Adrenal gland (tissue), 12 donors: Measurements from ENCODE around the gene EFNA3. TPM values are rescaled to one million over a fixed set of nuclear protein-coding genes. Genes with fewer than 3 reads are reported as not detected.

Experiments used
- DNase-seq, 7 donors: peaks; one replicate each; pipeline ENCODE4 v3.0.0-alpha.2; 2019 to 2020
- H3K27ac ChIP-seq, 5 donors: fragments of 200-600 bp; sonication (generic) in 4 of 5; 1 replicate in 3 of 5; 2 replicates in 2 of 5; pipeline versions ENCODE4 v1.5.1 to v1.8.0; 2016 to 2020; ENCODE audit warnings: mild to moderate bottlenecking in 1 of 5
- H3K27me3 ChIP-seq: fragments of 200-600 bp; 2 replicates; pipeline ENCODE4 v1.8.0; 2021
- H3K36me3 ChIP-seq, 2 donors: fragments of 200-600 bp; replicated peaks in 1 of 2; 1 replicate in 1 of 2; 2 replicates in 1 of 2; pipeline versions ENCODE4 v1.5.1 to v1.8.0; 2018 to 2022
- H3K4me1 ChIP-seq, 2 donors: fragments of 200-600 bp; replicated peaks in 1 of 2; 1 replicate in 1 of 2; 2 replicates in 1 of 2; pipeline versions ENCODE4 v1.5.1 to v1.8.0; 2018 to 2021
- H3K4me3 ChIP-seq, 4 donors: fragments of 200-600 bp; sonication (generic) in 3 of 4; one replicate each; pipeline ENCODE4 v1.5.1; 2016 to 2018
- H3K9me3 ChIP-seq, 3 donors: fragments of 200-600 bp; sonication (generic) in 1 of 3; replicated peaks in 1 of 3; 1 replicate in 2 of 3; 2 replicates in 1 of 3; pipeline versions ENCODE4 v1.5.1 to v1.8.0; 2016 to 2021
- POLR2A ChIP-seq, 2 donors: fragments of 450-650 bp; IDR thresholded peaks; one replicate each; pipeline ENCODE4 v1.6.1; 2017; ENCODE audit warnings: antibody characterized with exemption in 2 of 2, mild to moderate bottlenecking in 2 of 2, moderate library complexity in 1 of 2
- WGBS, 4 donors: extraction: QIAGEN DNeasy Blood & Tissue Kit in 2 of 4; methylation state at CpG; one replicate each; pipeline versions ENCODE4 v1.1.5 to v1.1.7; 2013 to 2017; 5-methylcytosine and 5-hydroxymethylcytosine counted together
- intact Hi-C, 2 donors: fragments of 100-400 bp; cut with DNase I; formaldehyde crosslinking; loops; one replicate each; pipeline versions ENCODE4 v1.14.1 to v1.15.0; 2022 to 2023
- polyA plus RNA-seq, 3 donors: library from polyadenylated mRNA; stranded (reverse); fragments of 200-250 nt in 2 of 3; fragments of 350-450 nt in 1 of 3; fragmentation: Illumina TruSeq in 1 of 3; extraction: RNeasy Lipid Tissue Mini Kit (QIAGEN cat#74804) in 1 of 3; gene quantifications; one replicate each; pipeline ENCODE4 v1.2.3, GENCODE V29; 2013 to 2014
- total RNA-seq, 9 donors: library from RNA; depleted of rRNA in 4 of 9; stranded (reverse); fragments of >200 nt in 4 of 9; fragments of 120-200 nt in 1 of 9; fragmentation: NEBNext Ultra II Directional in 1 of 9; extraction: Animal tissue kit (Norgen Biotek cat#: 25700) in 1 of 9; gene quantifications; one replicate each; pipeline versions ENCODE4 v1.1.0 to v1.2.4, GENCODE V29; 2013 to 2023
- TF ChIP-seq, protein P1 (sequence below), 6 experiments: fragments of 450-650 bp in 4 of 6; fragments of 200-600 bp in 2 of 6; sonication (generic) in 1 of 6; IDR thresholded peaks; 1 replicate in 5 of 6; 2 replicates in 1 of 6; pipeline versions ENCODE4 v1.5.1 to v1.8.0; 2016 to 2021; ENCODE audit warnings: antibody characterized with exemption in 6 of 6, mild to moderate bottlenecking in 2 of 6, moderate library complexity in 1 of 6
- donor health status: healthy with polysubstance abuse.
- donor health status: Bipolar disorder and iron deficiency.
- donor health status: DM: yes; HTN: yes; CAD: no.
- donor health status: DM: no; HTN: no; CAD: no.
- donor health status: DM: no; HTN: no; CAD: no.
- donor health status: DM: yes; HTN: yes; CAD: no.

The EFNA3 gene
- total and polyA plus RNA-seq, 12 donors = 1.4 to 7.3 (median 3.3) TPM

DNA sequence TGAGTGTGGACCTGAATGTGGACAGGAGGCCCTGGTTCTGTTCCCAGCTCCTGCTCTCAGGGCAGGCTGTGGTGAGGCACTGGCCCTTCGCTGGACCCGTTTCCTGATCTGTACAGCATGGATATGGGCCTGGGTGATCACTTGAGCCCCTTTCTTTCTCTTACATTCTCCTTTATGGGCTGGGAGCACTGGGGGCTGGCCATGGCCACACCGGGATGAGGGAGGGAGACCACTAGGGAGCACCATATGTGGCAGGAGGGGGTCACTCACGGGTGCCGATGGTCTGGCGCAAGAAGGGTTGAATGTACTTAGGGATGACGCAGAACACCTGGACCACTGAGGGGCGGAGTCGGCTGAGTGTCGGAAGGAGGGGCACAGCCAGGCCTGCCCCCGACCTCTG, 47.7 kb upstream of the EFNA3 start:
- H3K27ac ChIP-seq = no peak overlapping the region
- 82 to 95% (median 90%) methylated on average over 9 to 11 of the region's 11 CpGs for WGBS, 4 donors

DNA sequence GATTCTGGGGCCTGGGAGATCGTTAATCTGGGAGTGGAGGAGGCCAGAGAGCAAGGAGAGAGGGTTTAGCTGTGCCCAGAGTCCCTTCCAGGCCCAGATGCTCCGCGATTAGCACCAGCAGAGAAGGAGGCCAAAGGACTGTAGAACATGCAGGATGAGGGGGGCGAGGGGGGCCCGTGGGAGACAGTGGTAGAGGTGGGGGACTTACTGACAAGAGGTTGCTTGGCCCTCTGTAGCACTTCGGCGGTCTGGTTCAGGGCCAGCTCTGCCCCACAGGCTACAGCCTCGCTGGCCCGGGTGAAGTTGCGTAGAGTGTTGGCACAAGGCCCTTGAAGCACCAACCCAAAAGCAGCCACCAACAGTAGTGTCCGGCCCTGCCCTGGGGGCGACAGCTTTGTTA, 45.8 kb upstream of the EFNA3 start:
- no peaks in the 10 kb centered on the region for H3K4me1 ChIP-seq
- H3K9me3 ChIP-seq = no peaks in the 10 kb centered on the region
- H3K4me3 ChIP-seq = no peak overlapping the region
- H3K36me3 ChIP-seq = no peaks in the 10 kb centered on the region
- no peaks in the 10 kb centered on the region for H3K27me3 ChIP-seq
- H3K27ac ChIP-seq = no peak overlapping the region
- TF ChIP-seq, protein P1, sequence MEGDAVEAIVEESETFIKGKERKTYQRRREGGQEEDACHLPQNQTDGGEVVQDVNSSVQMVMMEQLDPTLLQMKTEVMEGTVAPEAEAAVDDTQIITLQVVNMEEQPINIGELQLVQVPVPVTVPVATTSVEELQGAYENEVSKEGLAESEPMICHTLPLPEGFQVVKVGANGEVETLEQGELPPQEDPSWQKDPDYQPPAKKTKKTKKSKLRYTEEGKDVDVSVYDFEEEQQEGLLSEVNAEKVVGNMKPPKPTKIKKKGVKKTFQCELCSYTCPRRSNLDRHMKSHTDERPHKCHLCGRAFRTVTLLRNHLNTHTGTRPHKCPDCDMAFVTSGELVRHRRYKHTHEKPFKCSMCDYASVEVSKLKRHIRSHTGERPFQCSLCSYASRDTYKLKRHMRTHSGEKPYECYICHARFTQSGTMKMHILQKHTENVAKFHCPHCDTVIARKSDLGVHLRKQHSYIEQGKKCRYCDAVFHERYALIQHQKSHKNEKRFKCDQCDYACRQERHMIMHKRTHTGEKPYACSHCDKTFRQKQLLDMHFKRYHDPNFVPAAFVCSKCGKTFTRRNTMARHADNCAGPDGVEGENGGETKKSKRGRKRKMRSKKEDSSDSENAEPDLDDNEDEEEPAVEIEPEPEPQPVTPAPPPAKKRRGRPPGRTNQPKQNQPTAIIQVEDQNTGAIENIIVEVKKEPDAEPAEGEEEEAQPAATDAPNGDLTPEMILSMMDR (IDR thresholded peaks at IDR 0.05) = no peak
- TF ChIP-seq POLR2A (IDR thresholded peaks at IDR 0.05) = no peak
- intact Hi-C loops = no loop called here
- WGBS, 4 donors = 90 to 98% (median 91%) methylated on average over 12 of the region's 12 CpGs
- DNase-seq = no peak

More for the DNA sequence above, 47.7 kb upstream of the EFNA3 start:
- Histone ChIP-seq H3K9me3 (no peaks in the 10 kb centered on the region), H3K4me1 (no peaks in the 10 kb centered on the region), H3K4me3 (no peak overlapping the region), H3K36me3 (no peaks in the 10 kb centered on the region), H3K27me3 (no peaks in the 10 kb centered on the region)
- intact Hi-C loops = no loop called here
- TF ChIP-seq, protein P1 (IDR thresholded peaks at IDR 0.05) = no peak
- no peak for DNase-seq

DNA sequence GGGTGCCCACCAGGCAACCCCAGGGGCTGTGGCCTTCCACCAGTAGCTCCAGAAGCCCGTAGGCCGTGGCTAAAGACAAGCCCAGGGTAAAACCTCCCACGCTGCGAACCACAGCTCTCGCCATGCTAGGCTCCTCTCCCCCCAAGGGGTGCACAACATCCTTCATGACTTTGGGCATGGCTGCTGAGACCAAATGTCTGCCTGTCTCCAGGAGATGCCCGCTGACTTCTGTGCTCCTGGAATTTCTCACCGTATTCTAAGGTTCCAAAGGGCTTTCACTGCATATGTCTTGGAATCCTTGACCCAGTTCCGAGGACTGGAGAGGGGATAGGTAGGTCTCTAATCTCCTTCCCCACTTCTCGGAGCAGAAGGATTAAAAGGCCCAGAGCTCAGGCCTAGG, 45.1 kb upstream of the EFNA3 start, which contains the start of the genes DCST1 and DCST2:
DCST1 (plus strand) TSS at position 301 of the 400 bp plus-strand sequence. CDS start 213 bp downstream, outside the sequence.
DCST2 (minus strand) TSS at position 258 of the 400 bp plus-strand sequence; CDS start at position 178, 80 bp downstream.
- Histone ChIP-seq H3K4me3 (no peak within 1 kb of the TSS), H3K4me1 (no peaks in the 10 kb centered on the region), H3K27me3 (no peaks in the 10 kb centered on the region), H3K9me3 (no peaks in the 10 kb centered on the region), H3K27ac (no peak within 1 kb of the TSS), H3K36me3 (no peaks in the 10 kb centered on the region)
- WGBS, 4 donors = 95 to 98% (median 96%) methylated on average over 4 to 9 of the region's 9 CpGs
- TF ChIP-seq, protein P1 (IDR thresholded peaks at IDR 0.05) = no peak
- TF ChIP-seq POLR2A (IDR thresholded peaks at IDR 0.05) = no peak
- DNase-seq = no peak
- intact Hi-C loops = no loop called here

DNA sequence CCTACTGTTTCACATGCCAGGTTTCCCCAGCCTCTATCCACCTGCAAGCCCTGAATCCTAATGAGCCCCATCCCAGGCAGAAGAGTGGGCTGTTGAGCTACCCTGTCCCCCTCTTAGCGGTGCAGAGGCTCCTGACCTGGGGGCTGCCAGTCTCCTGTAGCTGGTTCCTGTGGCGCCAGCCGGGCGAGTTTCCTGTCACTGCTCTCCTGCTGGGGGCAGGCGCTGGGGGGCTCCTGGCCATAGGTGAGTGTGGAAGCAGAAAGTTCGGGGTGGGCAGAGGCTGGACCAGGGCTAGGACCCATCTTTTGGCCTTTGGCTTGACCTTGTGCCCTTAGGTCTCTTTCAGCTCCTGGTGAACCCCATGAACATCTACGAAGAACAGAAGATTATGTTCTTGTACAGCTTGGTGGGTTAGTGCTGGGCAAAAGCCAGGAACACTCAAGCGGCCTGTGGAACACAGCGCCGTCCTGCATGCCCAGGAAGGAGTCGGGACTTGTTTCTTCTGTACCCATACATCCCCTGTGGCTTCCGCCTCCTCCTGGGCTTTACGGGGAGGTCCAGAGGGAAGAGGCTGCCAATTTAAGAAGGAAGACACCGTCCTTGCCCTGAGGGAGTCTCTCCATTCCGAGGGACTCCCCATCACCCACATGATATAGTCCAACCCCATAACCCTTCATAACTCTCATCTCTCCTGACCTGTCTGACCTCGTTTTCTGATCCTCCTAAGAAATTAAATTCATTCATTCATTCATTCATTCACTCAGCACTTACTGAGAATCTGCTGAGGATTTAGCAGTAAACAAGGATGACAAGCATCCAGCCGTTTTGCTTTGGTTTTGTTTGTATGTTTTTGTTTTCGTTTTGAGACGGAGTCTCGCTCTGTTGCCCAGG, 44.1 kb upstream of the EFNA3 start:
- Histone ChIP-seq H3K9me3 (no peaks in the 10 kb centered on the region), H3K36me3 (no peaks in the 10 kb centered on the region), H3K4me3 (no peak overlapping the region), H3K27ac (no peak overlapping the region), H3K27me3 (no peaks in the 10 kb centered on the region), H3K4me1 (no peaks in the 10 kb centered on the region)
- intact Hi-C loops = no loop called here
- 83 to 89% (median 86%) methylated on average over 19 to 20 of the region's 20 CpGs for WGBS, 4 donors
- no peak for TF ChIP-seq POLR2A (IDR thresholded peaks at IDR 0.05)
- TF ChIP-seq, protein P1 (IDR thresholded peaks at IDR 0.05) = no peak
- no peak for DNase-seq
